HFF-Myc (cell line): ENCODE data around the gene COQ8A.

ENCODE experiments used
- DNase-seq: peaks from one replicate; pipeline ENCODE4 v3.0.0-alpha.2; 2011; ENCODE audit warnings: low read depth; ENCODE audit errors: extremely low read depth
- H3K4me3 ChIP-seq: replicated peaks from 2 replicates; pipeline ENCODE4 v1.5.1; 2011; ENCODE audit warnings: low read depth, mild to moderate bottlenecking, control low read depth, low read length
- TF ChIP-seq, protein P1 (sequence below): IDR thresholded peaks from 2 replicates; pipeline ENCODE4 v1.5.1; 2012; ENCODE audit warnings: mild to moderate bottlenecking, low read depth, low read length, control low read depth; ENCODE audit errors: missing control alignments

COQ8A gene

DNA sequence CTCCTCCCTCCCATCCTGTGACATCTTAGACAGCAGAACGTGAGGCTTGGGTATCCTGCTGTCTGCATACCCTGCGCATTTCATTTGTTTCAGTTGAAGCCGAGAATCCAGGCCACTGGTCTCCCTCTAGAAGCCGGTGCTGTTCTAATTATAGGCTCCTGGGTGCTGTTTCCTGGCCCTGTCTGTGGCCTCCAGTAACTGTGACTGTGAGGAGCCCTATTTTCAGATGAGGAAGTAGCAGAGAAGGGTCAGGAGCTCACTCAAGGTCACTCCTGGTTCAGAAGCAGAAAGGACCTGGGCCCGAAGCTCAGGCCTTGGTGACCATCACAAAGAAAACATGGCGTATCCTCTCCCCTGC is 24.0 kb downstream of the COQ8A start:
- TF ChIP-seq, protein P1, sequence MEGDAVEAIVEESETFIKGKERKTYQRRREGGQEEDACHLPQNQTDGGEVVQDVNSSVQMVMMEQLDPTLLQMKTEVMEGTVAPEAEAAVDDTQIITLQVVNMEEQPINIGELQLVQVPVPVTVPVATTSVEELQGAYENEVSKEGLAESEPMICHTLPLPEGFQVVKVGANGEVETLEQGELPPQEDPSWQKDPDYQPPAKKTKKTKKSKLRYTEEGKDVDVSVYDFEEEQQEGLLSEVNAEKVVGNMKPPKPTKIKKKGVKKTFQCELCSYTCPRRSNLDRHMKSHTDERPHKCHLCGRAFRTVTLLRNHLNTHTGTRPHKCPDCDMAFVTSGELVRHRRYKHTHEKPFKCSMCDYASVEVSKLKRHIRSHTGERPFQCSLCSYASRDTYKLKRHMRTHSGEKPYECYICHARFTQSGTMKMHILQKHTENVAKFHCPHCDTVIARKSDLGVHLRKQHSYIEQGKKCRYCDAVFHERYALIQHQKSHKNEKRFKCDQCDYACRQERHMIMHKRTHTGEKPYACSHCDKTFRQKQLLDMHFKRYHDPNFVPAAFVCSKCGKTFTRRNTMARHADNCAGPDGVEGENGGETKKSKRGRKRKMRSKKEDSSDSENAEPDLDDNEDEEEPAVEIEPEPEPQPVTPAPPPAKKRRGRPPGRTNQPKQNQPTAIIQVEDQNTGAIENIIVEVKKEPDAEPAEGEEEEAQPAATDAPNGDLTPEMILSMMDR = no peak
- H3K4me3 ChIP-seq = no peak overlapping the region
- no peak for DNase-seq

DNA sequence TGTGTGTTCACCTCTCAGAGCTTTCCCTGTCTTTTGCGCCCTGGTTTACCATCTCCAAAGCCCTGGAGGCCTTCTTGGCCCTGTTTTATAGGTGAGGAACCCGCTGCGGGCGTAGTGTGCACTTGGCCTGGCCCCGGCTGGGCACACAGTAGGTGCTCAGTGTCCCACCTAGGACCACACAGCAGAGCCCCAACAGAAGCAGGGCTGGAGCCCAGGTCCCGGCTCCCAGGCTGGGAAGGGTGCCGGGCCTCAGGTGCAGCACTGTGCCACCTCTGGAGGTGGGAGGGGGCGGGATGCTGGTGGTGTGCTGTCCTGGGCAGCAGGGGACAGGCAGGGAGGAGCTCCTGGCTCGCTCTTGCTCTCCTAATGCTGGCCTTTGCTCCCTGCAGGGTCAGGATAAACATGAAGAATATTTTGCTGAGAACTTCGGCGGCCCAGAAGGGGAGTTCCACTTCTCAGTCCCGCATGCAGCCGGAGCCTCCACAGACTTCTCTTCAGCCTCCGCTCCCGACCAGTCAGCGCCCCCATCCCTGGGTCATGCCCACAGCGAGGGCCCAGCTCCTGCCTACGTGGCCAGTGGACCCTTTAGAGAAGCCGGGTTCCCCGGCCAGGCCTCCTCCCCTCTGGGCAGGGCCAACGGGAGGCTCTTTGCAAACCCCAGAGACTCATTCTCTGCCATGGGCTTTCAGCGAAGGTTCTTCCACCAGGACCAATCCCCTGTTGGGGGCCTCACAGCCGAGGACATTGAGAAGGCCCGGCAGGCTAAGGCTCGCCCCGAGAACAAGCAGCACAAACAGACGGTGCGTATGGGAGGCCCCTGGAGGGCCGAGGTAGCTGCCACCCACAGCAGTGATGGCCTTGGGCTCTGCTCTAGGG is 24.8 kb downstream of the COQ8A start:
- TF ChIP-seq, protein P1 = no peak
- H3K4me3 ChIP-seq = no peak overlapping the region
- no peak for DNase-seq

DNA sequence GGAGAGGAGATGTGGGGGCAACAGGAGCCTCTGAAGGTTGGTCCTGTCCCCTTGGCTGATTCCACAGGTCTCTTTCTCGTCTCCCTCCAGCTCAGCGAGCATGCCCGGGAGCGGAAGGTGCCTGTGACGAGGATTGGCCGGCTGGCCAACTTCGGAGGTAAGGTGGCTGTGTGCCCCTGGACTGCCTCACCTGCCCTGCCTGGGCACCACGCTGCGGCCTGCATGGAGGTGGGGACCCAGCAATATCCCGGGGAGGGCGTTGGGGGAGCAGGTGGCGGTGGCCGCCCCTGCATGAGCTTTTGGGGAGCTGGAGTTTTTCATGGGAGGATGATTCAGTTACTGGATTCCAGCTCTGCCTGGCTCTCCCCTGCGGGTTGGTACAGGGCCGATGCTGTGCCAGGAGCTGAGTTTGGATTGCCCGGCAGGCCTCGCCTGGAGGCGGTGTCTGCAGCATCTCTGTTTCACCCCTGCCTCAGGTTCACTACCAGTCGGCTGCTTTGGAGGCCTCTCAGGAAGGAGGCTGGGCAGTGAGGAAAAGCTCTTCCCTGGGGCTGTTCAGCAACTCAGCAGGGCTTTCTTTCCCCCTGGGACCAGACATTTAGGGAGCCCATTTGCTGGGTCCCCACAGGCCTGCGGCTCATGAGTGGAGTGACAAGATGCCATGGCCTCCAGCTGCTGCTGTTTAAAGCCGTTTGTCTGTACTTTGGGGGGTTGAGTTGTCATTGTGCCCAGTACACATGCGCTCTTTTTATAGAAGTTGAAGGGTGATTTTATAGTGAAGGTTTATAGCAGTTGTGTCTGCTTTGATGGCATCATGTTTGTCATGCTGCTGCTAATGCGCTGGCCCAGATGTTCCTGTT is 25.7 kb downstream of the COQ8A start:
- H3K4me3 ChIP-seq = no peak overlapping the region
- DNase-seq = no peak
- TF ChIP-seq, protein P1 = no peak

DNA sequence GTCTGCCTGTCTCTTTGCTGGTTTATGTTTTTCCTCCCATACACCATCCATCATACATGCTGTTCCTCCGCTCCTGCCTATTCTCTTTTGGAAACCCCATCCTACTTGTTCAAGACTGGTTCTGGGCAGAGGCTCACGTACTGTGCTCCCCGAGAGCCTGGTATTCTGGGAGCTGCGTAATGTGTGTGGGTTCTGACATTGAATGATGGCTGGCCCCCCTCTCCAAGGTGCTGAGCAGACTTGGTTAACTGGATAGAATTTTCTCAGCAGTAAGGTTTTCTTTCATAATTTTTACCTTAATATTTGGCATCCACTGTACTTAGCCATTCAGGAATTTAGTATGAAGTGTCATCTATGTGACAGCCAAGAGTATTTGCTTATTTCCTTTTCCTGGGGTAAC is 26.6 kb downstream of the COQ8A start:
- DNase-seq = no peak
- TF ChIP-seq, protein P1 = no peak
- H3K4me3 ChIP-seq = no peak overlapping the region

DNA sequence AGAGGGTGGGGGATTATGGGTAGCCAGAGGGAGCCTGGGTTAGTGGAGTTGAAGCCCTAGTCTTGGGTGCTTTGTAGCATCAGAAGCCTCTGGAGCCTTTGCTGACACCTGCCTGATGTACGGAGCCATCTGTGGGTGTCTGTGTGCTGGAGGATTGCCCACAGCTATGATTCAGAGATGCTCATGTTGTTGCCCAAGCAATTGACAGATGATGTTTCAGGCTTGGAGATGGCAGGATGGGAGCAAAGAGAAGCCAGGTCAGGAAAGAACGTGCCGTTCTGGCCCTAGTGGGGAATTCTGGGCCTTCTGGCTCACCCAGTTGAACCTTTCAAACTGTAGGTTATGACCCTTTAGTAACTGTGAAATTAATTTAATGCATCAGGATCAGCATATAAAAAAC is 27.6 kb downstream of the COQ8A start:
- no peak for DNase-seq
- TF ChIP-seq, protein P1 = no peak
- H3K4me3 ChIP-seq = no peak overlapping the region

DNA sequence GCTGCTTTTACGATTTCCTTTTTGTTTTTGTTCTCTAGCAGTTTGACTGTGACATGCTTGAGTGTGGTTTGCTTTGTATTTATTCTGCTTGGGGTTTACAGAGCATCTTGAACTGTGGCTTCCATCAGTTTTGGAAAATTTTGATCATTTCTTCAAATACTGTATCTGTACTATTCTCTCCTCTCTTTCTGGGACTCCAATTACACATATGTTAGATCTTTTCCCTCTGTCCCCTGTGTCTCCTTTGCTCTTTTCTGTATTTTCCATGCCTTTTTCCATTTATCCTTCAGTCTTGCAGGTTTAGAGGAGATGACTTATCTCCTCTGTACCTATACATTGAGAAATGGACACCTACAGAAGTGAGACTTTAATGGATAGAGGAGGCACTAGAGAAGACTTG is 31.7 kb downstream of the COQ8A start:
- no peak for DNase-seq
- TF ChIP-seq, protein P1 = no peak
- H3K4me3 ChIP-seq = no peak overlapping the region
